NCI-H1436 treated with DMSO at 0.1 percent for 48 hours (cell line): ENCODE results near the gene BCL11A.

ENCODE experiments used
- DNase-seq: peaks from one replicate; lab custom pipeline; 2025; lab: John Stamatoyannopoulos, UW

BCL11A gene

DNA sequence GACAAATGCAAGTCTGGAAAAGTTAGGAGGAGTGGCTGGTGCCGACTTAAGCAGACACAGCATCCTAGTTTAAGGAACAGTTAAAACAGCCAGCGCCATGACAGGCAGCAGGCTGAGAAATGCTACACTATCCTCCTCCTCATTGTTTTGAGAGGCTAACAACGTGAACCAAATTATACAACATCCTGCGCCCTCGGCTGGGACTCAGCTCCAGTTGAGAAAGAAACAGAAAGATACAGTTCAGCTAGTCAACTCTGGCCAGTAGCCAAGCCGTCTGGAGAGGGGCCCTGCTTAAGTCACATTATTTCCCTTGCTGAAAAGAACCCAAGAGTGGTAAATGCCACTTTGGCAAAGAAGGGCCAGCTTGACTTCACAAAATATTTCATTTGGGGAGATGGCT lies 90.2 kb downstream of the BCL11A start:
- no peak for DNase-seq

DNA sequence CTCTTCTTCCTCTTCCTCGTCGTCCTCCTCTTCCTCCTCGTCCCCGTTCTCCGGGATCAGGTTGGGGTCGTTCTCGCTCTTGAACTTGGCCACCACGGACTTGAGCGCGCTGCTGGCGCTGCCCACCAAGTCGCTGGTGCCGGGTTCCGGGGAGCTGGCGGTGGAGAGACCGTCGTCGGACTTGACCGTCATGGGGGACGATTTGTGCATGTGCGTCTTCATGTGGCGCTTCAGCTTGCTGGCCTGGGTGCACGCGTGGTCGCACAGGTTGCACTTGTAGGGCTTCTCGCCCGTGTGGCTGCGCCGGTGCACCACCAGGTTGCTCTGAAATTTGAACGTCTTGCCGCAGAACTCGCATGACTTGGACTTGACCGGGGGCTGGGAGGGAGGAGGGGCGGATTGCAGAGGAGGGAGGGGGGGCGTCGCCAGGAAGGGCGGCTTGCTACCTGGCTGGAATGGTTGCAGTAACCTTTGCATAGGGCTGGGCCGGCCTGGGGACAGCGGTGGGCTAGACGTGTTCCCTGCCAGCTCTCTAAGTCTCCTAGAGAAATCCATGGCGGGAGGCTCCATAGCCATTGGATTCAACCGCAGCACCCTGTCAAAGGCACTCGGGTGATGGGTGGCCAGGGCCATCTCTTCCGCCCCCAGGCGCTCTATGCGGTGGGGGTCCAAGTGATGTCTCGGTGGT lies 91.9 kb downstream of the BCL11A start:
- DNase-seq = no peak

DNA sequence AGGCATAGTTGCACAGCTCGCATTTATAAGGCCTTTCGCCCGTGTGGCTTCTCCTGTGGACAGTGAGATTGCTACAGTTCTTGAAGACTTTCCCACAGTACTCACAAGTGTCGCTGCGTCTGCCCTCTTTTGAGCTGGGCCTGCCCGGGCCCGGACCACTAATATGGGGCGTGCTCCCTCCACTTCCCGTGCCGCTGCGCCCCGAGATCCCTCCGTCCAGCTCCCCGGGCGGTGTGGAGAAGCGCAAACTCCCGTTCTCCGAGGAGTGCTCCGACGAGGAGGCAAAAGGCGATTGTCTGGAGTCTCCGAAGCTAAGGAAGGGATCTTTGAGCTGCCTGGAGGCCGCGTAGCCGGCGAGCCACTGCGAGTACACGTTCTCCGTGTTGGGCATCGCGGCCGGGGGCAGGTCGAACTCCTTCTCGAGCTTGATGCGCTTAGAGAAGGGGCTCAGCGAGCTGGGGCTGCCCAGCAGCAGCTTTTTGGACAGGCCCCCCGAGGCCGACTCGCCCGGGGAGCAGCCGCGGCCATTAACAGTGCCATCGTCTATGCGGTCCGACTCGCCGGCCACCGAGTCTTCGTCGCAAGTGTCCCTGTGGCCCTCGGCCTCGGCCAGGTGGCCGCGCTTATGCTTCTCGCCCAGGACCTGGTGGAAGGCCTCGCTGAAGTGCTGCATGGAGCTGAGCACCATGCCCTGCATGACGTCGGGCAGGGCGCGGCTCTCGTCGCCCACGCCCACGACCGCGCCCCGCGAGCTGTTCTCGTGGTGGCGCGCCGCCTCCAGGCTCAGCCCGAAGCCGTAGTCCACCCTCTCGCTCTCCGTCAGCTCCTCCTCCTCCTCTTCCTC lies 92.7 kb downstream of the BCL11A start:
- DNase-seq = no peak

DNA sequence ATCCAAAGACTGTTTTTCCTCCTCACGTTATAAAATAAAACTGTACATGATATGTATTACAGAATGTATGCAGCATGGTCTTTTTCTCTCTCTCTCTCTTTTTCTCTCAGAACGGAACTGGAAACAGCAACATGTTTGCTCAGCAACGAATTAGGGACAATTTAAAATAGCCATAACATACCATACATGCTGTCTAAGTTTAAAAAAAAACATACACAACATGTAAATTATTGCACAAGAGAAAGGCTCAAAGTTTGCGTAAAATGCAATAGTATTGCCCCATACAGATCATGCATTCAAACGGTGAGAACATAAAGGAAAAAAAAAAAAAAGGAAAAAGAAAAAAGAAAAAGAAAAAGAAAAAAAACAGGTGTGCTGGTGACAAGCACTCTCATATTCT lies 93.6 kb downstream of the BCL11A start:
- no peak for DNase-seq

DNA sequence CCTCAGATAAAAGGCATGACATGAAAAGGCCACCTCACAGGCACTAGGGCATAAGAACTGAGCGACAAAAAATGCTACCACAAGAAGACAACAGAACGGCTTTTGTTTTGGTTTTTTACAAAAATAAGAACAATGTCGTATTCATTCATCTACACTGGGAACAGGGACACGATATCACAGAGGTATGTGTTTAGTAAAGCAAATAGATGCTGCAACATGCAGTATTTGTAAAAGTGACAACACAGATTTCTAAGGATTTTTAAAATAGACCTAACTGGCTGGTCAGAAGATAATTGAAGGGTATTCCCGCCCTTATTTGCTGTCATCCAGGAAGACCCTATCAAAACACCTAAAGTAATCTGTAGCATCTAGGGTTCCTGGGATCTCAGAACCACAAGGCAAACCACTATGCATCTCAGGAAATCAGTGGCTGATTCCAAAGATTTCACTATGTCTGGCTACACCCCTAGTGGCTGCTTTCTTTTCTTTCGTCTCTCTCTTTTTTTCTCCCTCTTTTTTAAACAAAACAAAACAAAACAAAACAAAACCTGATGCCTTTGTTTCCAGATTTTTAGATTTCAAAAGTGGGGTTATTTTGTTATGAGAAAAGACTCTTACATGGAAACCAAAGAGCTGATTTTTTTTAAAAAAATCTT lies 97.2 kb downstream of the BCL11A start:
- no peak for DNase-seq

DNA sequence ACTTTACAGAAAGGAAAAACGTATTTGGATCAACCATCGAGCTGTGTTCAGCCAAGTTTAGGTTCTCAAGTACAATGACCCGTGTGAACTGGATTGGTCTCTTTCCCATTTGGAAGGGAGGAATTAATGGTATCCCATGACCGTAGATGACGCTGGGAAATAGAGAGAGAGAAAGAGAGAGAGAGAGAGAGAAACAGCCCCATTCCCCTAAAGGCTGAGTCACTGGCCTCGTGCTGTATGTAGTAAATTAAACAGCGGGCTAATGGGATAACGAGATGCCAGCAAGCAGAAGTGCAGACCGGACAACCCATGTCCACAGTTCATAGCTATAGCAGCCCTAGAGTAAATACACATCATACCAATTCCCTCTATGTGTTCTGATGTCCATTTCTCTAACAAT lies 99.6 kb downstream of the BCL11A start:
- no peak for DNase-seq

DNA sequence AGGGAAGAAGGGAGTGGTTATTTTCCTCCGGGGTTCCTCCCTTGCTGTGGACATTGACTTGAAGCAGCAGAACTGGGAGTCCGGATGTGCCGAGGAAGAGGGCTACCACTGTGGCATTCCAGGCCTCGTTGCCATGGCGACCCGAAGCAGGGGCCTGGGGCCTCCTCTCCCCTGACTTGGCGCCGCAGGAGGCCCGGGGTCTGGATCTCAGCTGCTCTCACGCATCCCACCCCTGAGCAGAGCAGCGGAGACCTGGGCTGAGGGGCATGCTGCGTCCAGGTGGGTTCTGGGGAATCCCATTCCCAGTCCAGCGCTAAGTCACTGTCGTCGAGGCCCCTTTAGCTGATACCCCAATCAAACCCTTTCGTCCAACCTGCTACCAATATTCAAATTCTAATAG lies 100.2 kb downstream of the BCL11A start:
- DNase-seq = no peak

DNA sequence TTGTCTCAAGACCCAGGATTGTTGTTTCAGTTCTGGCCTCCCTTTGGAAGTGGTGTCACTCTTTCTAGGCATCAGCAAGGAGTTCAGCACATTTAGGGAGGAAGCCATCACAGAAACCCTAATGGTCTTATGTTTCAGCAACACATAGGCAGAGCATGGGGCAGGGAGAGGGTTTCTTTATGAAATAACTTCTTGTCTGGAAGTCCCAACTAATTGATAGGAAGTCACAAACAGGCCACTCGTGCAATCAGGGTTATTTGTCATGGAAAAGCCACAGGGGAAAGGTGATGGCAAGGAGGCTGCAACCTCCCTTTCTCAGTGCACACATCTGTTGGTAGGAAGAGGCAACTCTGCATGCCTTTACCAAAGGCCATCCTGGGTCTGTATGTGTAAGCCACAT lies 103.0 kb downstream of the BCL11A start:
- no peak for DNase-seq

DNA sequence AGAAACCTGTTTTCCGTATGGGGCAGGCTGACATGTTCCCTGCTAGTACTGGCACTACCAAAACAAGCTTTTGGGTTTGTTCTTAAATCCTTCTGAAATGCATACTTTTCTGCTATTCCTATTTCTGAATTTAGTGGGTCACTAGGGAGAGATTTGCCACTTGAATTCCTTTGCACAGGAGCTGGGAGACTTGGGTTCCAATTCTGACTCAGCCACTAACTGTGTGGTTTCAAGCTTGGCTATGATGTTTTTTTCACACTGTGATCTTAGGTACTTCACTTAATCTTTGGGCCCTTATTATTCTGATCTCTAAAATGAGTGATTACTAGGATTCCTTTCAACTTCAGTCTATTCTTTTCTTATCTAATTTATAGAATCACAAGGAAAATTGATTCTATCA lies 105.5 kb downstream of the BCL11A start:
- DNase-seq = no peak

DNA sequence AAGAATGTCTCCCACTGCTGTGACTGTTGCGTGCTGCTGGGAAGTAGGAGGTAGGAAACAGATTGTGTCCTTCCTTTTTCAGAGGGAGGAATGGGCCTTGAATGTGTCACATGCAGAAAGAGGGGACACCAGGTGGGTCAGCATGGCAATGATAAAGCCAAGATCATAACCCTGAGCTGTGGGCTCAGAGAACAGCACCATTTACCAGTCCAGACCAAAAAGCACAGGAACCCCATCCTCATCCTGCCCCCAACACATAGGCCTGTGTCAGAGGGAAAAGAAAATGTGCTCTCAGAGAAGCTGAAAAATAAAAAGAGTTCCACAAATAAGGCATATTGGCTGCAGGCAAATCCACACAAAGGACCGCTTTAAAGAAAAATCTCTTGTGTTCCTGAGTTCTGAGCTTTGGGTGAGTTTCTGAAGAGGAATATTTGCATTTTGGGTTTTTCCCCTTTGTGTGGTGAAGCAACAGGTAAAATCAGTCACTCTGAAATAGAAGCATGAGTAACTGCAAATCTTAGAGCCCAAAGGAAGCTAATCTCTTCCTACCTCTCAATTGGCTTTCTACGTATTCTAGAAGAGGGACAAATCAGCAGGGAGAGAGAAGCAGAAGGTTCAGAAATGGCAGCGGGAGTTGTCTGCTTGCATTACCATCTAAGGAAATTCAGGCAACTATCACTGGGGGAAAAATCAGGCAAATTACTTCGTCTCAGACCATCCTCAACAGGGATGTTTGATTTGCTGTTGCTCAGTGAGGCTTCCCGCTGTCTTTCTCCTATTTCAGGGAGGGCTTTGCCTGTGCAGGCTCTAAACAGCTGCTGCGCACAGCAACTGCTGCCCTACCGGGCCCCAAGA lies 106.8 kb downstream of the BCL11A start:
- no peak for DNase-seq

DNA sequence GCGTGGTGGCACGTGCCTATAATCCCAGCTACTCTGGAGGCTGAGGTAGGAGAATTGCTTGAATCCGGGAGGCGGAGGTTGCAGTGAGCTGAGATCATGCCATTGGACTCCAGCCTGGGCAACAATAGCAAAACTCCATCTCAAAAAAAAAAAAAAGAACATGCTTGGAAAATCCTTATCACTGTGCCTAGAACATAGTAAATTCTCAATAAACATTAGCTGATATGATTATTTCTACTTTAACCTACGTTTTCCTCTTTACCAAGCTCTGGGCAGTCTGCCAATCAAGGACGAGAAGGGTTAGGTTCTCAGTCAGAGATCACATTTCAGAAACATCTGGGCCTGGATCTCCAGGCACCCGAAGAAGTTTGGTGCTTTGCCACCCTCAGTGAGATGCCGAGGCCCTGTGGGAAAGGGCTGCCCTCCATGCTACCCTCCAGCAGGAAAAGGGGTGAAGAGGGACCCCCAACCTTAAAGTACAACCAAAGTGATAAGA lies 107.7 kb downstream of the BCL11A start:
- no peak for DNase-seq

DNA sequence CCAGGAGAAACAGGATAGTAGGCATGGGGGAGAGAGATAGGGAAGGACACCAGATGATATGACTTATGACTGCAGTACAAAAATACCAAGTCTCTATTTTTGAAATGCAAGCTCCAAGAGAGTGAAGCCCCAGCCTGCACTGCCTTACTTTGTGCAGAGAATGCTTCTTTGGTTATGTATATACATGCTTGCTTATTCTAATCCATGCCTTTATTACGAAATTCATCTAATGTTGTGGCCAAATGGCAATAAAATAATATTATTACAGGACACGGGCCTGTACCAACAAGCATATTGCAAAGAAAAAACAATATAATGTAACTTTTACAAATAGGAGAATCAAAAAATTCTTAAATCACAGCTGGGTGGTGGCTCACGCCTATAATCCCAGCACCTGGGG lies 110.8 kb downstream of the BCL11A start:
- no peak for DNase-seq

DNA sequence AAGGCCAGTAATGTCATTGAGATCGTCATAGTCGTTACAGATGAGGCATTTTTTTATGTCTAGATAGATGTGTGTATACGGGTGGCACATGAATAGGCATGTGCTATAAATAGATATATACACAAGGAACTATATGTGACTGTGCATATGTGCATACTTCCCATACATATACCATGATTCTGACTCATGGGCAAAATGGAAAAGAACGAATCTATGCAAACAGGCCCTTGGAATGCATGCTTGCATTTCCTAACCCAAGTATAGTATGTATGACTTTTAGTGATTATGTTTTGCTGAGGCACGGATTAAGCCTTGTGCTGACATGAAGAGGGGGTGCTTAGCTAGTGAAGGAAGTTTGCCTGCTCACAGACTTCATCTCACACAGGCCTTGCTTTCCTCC lies 111.7 kb downstream of the BCL11A start:
- no peak for DNase-seq

DNA sequence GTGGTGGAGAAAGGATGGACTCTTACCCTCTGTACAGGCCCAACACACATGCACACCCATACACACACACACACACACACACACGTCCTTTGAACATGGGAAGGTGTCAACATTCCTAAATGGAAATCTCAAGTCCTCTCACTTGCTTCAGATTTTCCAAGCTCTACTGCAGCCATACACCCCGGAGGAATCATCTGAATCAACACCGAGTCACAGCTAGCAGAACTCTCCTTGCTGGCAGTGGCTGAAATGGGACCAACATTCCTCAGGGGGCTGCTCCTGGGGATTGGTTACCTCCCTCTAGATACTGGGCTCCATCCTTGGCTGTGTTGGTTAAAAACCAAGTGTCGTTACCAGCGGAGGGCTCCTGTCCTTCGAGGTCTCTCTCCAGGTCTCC lies 112.7 kb downstream of the BCL11A start:
- DNase-seq = no peak

DNA sequence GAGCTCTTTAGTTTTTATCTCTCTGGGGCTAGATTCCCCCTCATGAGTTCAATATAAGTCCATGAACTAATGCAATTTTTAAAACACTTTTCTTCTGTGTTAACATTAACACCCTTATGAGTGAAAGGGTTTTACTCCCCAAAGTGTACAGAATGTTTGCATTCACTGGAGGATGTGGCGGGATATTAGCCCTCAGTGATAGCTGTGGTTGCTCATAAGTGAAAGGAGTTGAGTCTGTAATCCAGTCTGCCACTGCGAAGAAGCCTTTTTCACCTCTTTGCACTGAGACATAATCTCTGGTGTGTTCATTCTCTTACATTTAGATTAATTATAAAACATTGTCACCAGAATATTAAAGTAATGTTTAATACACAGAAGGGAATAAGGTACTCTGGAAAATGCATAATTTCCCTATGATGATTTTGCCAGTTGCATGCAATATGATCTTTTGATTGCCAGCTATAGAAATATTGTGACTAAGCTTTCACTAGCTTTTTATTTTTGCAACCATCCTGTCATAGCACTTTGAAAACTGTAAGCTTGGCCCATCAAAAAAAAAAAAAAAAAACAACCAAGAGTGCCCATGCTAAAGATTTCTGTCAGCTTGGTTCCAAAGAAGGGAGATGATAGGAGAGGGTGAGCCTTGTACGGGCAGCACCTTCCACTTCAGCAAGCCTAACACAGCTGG lies 113.2 kb downstream of the BCL11A start:
- DNase-seq = no peak

DNA sequence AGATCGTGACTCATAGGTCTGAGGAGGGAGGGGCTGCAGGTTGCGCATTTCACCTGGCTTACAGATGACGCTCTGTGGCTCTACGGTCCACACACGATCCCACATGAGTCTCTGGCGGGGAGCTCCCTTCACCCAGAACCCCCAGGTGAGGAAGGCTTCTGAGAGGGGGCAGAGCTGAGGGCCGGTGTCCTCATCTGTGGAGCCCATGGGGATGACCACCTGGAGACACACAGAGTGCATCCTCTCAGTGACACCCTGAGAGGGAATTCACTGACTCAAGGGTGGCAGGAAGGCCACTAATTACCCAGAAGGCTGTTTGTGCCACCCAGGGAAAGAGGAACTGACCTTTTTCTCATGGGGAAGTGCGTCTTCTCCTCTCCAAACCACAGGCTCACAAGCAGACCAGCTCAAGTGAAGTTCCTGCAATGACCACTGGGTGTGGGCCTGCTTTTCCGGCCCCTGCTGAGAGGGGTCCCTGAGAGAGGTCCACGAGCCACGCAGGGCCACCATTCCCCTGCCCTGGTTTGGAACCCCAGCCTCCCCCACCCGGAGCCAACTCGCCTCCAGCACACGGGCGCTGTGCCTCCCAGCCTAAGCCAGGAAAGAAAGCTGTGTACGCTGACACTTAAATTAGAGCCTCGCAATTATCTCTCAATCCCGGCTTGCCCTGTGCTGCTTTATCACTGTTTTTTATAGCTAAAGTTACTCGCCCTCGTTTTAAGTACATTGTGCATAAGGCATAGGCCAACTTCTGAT lies 114.1 kb downstream of the BCL11A start:
- DNase-seq = no peak

DNA sequence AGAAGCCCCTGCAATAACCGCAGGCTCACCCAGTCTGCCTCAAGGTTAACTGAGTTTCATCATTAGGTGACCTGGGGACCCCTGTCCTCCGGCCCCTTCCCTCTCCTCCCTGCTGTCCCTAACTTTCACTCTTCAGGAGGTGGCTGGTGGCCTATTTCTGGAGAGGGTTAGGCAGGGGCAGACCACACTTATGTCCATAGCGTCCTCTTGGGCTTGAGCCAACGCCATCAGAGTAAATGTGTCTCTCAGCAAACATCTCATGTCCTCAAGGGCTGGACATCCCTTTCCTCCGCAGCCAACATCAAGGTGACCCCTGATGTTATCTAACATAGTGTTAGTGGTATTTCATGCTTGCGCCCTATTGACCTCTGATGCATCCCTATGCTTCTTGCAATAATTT lies 114.8 kb downstream of the BCL11A start:
- DNase-seq = no peak

DNA sequence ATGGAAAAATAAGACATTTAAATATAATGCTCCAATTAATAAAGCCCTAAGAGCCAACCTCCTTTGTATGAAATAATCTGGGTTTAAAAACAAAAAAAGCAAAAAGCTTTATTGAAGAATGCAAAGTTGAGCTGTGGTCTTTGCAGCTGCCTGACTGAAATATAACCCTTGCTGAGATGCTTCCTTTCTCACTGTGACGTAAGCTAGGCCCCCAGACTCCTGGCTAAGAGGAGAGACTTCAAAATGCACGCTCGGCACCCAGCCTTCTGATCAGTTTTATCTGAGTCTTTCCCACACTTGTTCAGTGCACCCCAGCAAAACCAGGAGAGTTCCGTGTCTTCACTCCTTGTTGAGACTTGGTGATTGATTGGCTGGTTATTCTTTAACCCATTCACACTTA lies 115.3 kb downstream of the BCL11A start:
- DNase-seq = no peak

DNA sequence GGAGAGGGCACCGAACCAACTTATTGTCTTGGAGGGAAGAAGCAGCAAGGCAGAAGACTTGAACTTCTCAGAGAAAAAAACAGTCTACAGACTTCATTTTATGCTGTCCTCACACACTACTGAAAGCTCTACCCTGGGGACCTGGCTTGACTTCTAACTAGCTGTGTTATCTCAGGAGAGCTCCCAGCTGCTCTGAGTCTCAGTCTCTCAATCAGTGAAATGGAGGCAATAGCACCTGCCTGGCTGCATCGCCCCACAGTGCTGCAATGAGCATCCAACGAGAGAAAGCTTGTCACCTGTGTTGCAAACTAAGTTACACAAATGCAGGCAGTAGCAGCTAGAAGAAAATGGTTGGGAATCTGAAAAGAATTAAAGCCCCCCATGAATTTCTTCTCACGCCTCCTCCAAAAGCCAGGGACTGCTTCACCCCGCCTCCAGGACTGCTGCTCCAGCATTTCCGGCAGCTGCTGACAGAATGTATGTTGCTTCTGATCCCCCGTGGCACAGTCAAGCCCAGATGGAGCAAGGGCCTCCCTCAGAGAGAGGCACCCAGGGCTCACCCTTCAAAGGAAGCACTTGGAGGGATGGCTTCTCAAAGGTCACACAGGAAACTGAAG lies 116.3 kb downstream of the BCL11A start:
- DNase-seq = no peak

DNA sequence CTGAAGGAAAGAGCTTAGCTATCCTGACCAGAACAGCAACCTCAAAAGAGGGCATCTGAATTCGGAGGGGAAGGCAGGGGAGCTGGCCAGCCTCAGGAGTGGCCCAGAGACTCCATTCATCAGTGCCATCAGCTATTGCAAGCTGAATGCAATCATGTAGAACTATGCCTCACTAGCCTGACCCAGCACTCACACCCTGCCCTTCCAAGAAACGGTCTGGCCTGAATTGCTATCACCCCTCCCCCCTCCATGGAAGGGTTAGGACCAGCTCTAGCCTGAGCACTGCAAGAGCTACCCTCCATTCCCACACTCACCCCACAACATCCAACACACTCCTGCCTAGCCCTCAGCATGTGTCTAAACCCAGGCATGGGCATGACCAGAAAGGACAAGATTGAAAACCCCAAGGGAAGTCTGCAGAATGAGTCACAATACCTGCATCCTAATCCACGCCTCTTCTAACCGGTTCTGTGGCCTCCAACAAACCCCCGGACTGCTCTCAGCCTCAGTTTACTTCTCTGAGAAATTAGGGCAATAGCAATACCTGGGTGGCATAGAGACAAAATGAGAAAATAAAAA lies 120.3 kb downstream of the BCL11A start:
- DNase-seq = no peak
